PC-9 (cell line): ENCODE data around the gene MYO5C. TPM values are rescaled to one million over a fixed set of nuclear protein-coding genes. Genes with fewer than 3 reads are reported as not detected.

Experiments
- BruUV-seq: library from RNA; stranded (reverse); fragments of 400-500 nt; replicated peaks from 2 replicates; lab custom pipeline; 2021; lab: Mats Ljungman, UMichigan
- CTCF ChIA-PET: fragments of 300-600 bp; sonication (Branson Sonifier 250); formaldehyde crosslinking; loops from one replicate; lab custom pipeline; 2022; ENCODE audit warnings: antibody characterized with exemption; lab: Charles Lee
- POLR2A ChIA-PET: fragments of 300-600 bp; sonication (Branson Sonifier 250); formaldehyde crosslinking; loops from one replicate; lab custom pipeline; 2022; ENCODE audit warnings: antibody characterized with exemption; ENCODE audit not compliant: unreplicated experiment; lab: Charles Lee
- DNase-seq, 2 experiments: peaks; one replicate each; pipeline versions ENCODE4 v3.0.0 to v3.0.0-alpha.2; 2015 to 2022; ENCODE audit warnings: mixed read lengths in 1 of 2
- H2AFZ ChIP-seq: fragments of 200-600 bp; sonication (generic); 2 replicates; pipeline ENCODE4 v1.8.1; 2017; ENCODE audit warnings: antibody characterized with exemption
- H3F3A ChIP-seq: fragments of 200-600 bp; sonication (generic); 2 replicates; pipeline ENCODE4 v1.8.1; 2017; ENCODE audit warnings: antibody characterized with exemption, mild to moderate bottlenecking, low read depth; ENCODE audit not compliant: insufficient read depth
- H3K27ac ChIP-seq: fragments of 200-600 bp; sonication (generic); 2 replicates; pipeline ENCODE4 v1.6.1; 2016; ENCODE audit warnings: mixed run types
- H3K27me3 ChIP-seq: fragments of 200-600 bp; sonication (generic); 2 replicates; pipeline ENCODE4 v1.6.1; 2016; ENCODE audit warnings: low read depth, mixed run types; ENCODE audit not compliant: insufficient read depth
- H3K36me3 ChIP-seq: fragments of 200-600 bp; sonication (generic); 2 replicates; pipeline ENCODE4 v1.6.1; 2016; ENCODE audit warnings: low read depth, mixed run types
- H3K4me1 ChIP-seq: fragments of 200-600 bp; sonication (generic); replicated peaks from 2 replicates; pipeline ENCODE4 v1.6.1; 2016; ENCODE audit warnings: mixed run types; ENCODE audit not compliant: insufficient read depth
- H3K4me2 ChIP-seq: fragments of 200-600 bp; sonication (generic); 2 replicates; pipeline ENCODE4 v1.6.1; 2017; ENCODE audit warnings: mixed run types
- H3K4me3 ChIP-seq: fragments of 200-600 bp; sonication (generic); 2 replicates; pipeline ENCODE4 v1.6.1; 2016; ENCODE audit warnings: mixed run types
- H3K79me2 ChIP-seq: fragments of 200-600 bp; sonication (generic); 2 replicates; pipeline ENCODE4 v1.6.1; 2017; ENCODE audit warnings: low read depth, mixed run types
- H3K9me2 ChIP-seq: fragments of 200-600 bp; sonication (generic); 2 replicates; pipeline ENCODE4 v1.8.1; 2017; ENCODE audit warnings: mild to moderate bottlenecking; ENCODE audit not compliant: insufficient read depth
- H3K9me3 ChIP-seq: fragments of 200-600 bp; sonication (generic); 2 replicates; pipeline ENCODE4 v1.8.1; 2016; ENCODE audit warnings: low read depth; ENCODE audit not compliant: insufficient read depth
- H4K20me1 ChIP-seq: fragments of 200-600 bp; sonication (generic); 2 replicates; pipeline ENCODE4 v1.8.1; 2017; ENCODE audit not compliant: insufficient read depth
- CTCF ChIP-seq: fragments of 200-600 bp; sonication (generic); conservative IDR thresholded peaks from 2 replicates; pipeline ENCODE4 v1.6.1; 2017; ENCODE audit warnings: mixed run types, antibody characterized with exemption, mild to moderate bottlenecking, moderate library complexity
- EZH2 ChIP-seq: fragments of 200-600 bp; sonication (generic); IDR thresholded peaks from 2 replicates; pipeline ENCODE4 v1.8.0; 2017; ENCODE audit warnings: antibody characterized with exemption, low read depth
- intact Hi-C: fragments of 100-400 bp; cut with micrococcal nuclease; formaldehyde crosslinking; loops from one replicate; pipeline ENCODE4 v1.10.0; 2022; ENCODE audit not compliant: unreplicated experiment
- total RNA-seq: library from RNA; stranded (reverse); gene quantifications from 2 replicates; pipeline ENCODE4 v1.2.3, GENCODE V29; 2021

The MYO5C gene
- total RNA-seq, 1 experiment from 2014 or later, result 41.1 TPM

- TF ChIP-seq EZH2 (no peak), CTCF (no peak)
- ChIA-PET CTCF (no interaction called here), POLR2A (no interaction called here)
- H3K4me2 ChIP-seq, result 0 out of 2 replicates have a peak overlapping the region, but pooled peaks have one; percentile 11
- no peaks in the 10 kb centered on the region for H3K9me3 ChIP-seq
- no peaks in the 10 kb centered on the region for H3K9me2 ChIP-seq
- peaks cover 33% of the 10 kb centered on the region for H3K4me1 ChIP-seq
- H3K4me3 ChIP-seq, result no peak overlapping the region
- peaks cover 16% of the 10 kb centered on the region; the same call in 1 of the 2 replicates for H3K36me3 ChIP-seq
- no TSS peak for BruUV-seq
- H3K27me3 ChIP-seq, result no peaks in the 10 kb centered on the region
- peak overlapping the region; percentile 67 for H3K27ac ChIP-seq
- peak in 1 of 2 experiments; percentile 88 for DNase-seq
- intact Hi-C loops, result loop anchor here (1.0 kb wide), 1 partner anchor 10 kb away; no protein-coding TSS in a partner anchor
- H3F3A ChIP-seq, result peaks cover 19% of the 10 kb centered on the region
- H3K79me2 ChIP-seq, result no peaks in the 10 kb centered on the region
- H4K20me1 ChIP-seq, result no peaks in the 10 kb centered on the region
- H2AFZ ChIP-seq, result no peak overlapping the region
Measured at GRCh38 chr15:52252781-52253180, 42.8 kb downstream of the MYO5C start.

GRCh38 chr15:52251144-52251860, 44.3 kb downstream of the MYO5C start:
- intact Hi-C loops, result no loop called here
- ChIA-PET CTCF (no interaction called here), POLR2A (interaction anchor here (0.6 to 1.2 kb wide), 2 partner anchors 11 to 279 kb away, joined by 3 to 7 read pairs; no protein-coding TSS in a partner anchor)
- Histone ChIP-seq H2AFZ (no peak overlapping the region), H3F3A (peaks cover 9% of the 10 kb centered on the region), H3K27ac (peak overlapping the region; percentile 40; the same call in 1 of the 2 replicates), H3K27me3 (no peaks in the 10 kb centered on the region), H3K4me2 (no peak overlapping the region), H3K36me3 (peaks cover 16% of the 10 kb centered on the region; the same call in 1 of the 2 replicates), H3K4me1 (peaks cover 33% of the 10 kb centered on the region), H3K79me2 (no peaks in the 10 kb centered on the region), H3K9me2 (no peaks in the 10 kb centered on the region), H3K9me3 (no peaks in the 10 kb centered on the region), H3K4me3 (no peak overlapping the region), H4K20me1 (no peaks in the 10 kb centered on the region)
- no peak for TF ChIP-seq EZH2
- no peak for TF ChIP-seq CTCF
- DNase-seq, result no peak
- no TSS peak for BruUV-seq

GRCh38 chr15:52247461-52247860, 48.1 kb downstream of the MYO5C start:
- H3K4me2 ChIP-seq, result no peak overlapping the region
- H2AFZ ChIP-seq, result no peak overlapping the region
- H3K79me2 ChIP-seq, result no peaks in the 10 kb centered on the region
- ChIA-PET CTCF (no interaction called here), POLR2A (no interaction called here)
- BruUV-seq, result no TSS peak
- H3K27ac ChIP-seq, result no peak overlapping the region
- peaks cover 13% of the 10 kb centered on the region for H3K4me1 ChIP-seq
- H3K4me3 ChIP-seq, result no peak overlapping the region
- H4K20me1 ChIP-seq, result no peaks in the 10 kb centered on the region
- intact Hi-C loops, result no loop called here
- H3F3A ChIP-seq, result peaks cover 2% of the 10 kb centered on the region
- no peaks in the 10 kb centered on the region for H3K9me3 ChIP-seq
- H3K27me3 ChIP-seq, result no peaks in the 10 kb centered on the region
- no peaks in the 10 kb centered on the region for H3K9me2 ChIP-seq
- peaks cover 12% of the 10 kb centered on the region; the same call in 1 of the 2 replicates for H3K36me3 ChIP-seq
- DNase-seq, result no peak
- no peak for TF ChIP-seq EZH2
- TF ChIP-seq CTCF, result no peak
